B cell (primary cell): ENCODE data around the gene MAD1L1. TPM values are rescaled to one million over a fixed set of nuclear protein-coding genes. Genes with fewer than 3 reads are reported as not detected.

Experiments used
- ATAC-seq: fragments of 200-7000 bp; cut with Tn5 transposase; one replicate; pipeline ENCODE4 v1.10.0; 2021; ENCODE audit warnings: low read depth, mild to moderate bottlenecking, moderate number of reproducible peaks, moderate library complexity
- CTCF ChIA-PET: fragments of 350-600 bp; sonication (Branson Sonifier 250); formaldehyde crosslinking; loops from one replicate; lab custom pipeline; 2021; ENCODE audit warnings: antibody characterized with exemption, inconsistent platforms; lab: Charles Lee
- POLR2A ChIA-PET: fragments of 350-600 bp; sonication (Branson Sonifier 250); formaldehyde crosslinking; loops from one replicate; lab custom pipeline; 2021; ENCODE audit warnings: antibody characterized with exemption; lab: Charles Lee
- DNase-seq: peaks from one replicate; pipeline ENCODE4 v3.0.0; 2013
- H2AFZ ChIP-seq: 2 replicates; pipeline ENCODE4 v1.6.1; 2012; ENCODE audit warnings: mild to moderate bottlenecking, low read depth, low read length; ENCODE audit not compliant: insufficient read depth, poor library complexity, severe bottlenecking
- H3K27ac ChIP-seq, 2 donors: 1 replicate in 1 of 2; 2 replicates in 1 of 2; pipeline ENCODE4 v1.5.1; 2012 to 2013; ENCODE audit warnings: low read length in 2 of 2, mild to moderate bottlenecking in 2 of 2, moderate library complexity in 1 of 2
- H3K27me3 ChIP-seq, 4 experiments: fragments of 200-600 bp in 1 of 4; sonication (generic) in 1 of 4; replicated peaks in 1 of 4; 1 replicate in 2 of 4; 2 replicates in 2 of 4; pipeline versions ENCODE4 v1.6.1 to v1.7.0; 2013 to 2016; ENCODE audit warnings: low read length in 3 of 4, mild to moderate bottlenecking in 2 of 4, mixed read lengths in 1 of 4, moderate library complexity in 1 of 4; ENCODE audit not compliant: insufficient read depth in 4 of 4, control insufficient read depth in 3 of 4; ENCODE audit errors: control extremely low read depth in 1 of 4
- H3K36me3 ChIP-seq, 2 experiments: replicated peaks in 1 of 2; 1 replicate in 1 of 2; 2 replicates in 1 of 2; pipeline versions ENCODE4 v1.6.1 to v1.7.1; 2013; ENCODE audit warnings: low read length in 1 of 2; ENCODE audit not compliant: insufficient read depth in 2 of 2, control insufficient read depth in 1 of 2; ENCODE audit errors: control extremely low read depth in 1 of 2, extremely low read depth in 1 of 2
- H3K4me1 ChIP-seq, 2 donors: fragments of 200-600 bp in 1 of 2; sonication (generic) in 1 of 2; 1 replicate in 1 of 2; 2 replicates in 1 of 2; pipeline versions ENCODE4 v1.5.1 to v1.6.1; 2013 to 2017; ENCODE audit warnings: low read length in 2 of 2; ENCODE audit not compliant: control insufficient read depth in 2 of 2, insufficient read depth in 2 of 2
- H3K4me2 ChIP-seq: replicated peaks from 2 replicates; pipeline ENCODE3; 2012; ENCODE audit warnings: mild to moderate bottlenecking, low read depth, low read length; ENCODE audit not compliant: poor library complexity, severe bottlenecking
- H3K4me3 ChIP-seq, 5 experiments: fragments of 200-600 bp in 1 of 5; sonication (generic) in 1 of 5; 1 replicate in 3 of 5; 2 replicates in 2 of 5; pipeline versions ENCODE4 v1.5.1 to v1.7.0; 2011 to 2016; ENCODE audit warnings: low read length in 4 of 5, mild to moderate bottlenecking in 4 of 5, low read depth in 2 of 5, control low read depth in 1 of 5, moderate library complexity in 1 of 5; ENCODE audit not compliant: insufficient read depth in 1 of 5; ENCODE audit errors: control extremely low read depth in 1 of 5, extremely low read depth in 1 of 5
- H3K79me2 ChIP-seq: fragments of 200-600 bp; sonication (generic); one replicate; pipeline ENCODE4 v1.6.0; 2016; ENCODE audit warnings: low read length; ENCODE audit not compliant: control insufficient read depth, insufficient read depth
- H3K9ac ChIP-seq: fragments of 200-600 bp; sonication (generic); 2 replicates; pipeline ENCODE4 v1.6.1; 2017; ENCODE audit warnings: mild to moderate bottlenecking, low read length, moderate library complexity
- H3K9me3 ChIP-seq, 3 donors: one replicate each; pipeline versions ENCODE4 v1.6.1 to v1.7.1; 2013; ENCODE audit warnings: low read length in 2 of 3; ENCODE audit not compliant: control insufficient read depth in 2 of 3, insufficient read depth in 1 of 3; ENCODE audit errors: control extremely low read depth in 1 of 3
- H4K20me1 ChIP-seq: 2 replicates; pipeline ENCODE4 v1.6.0; 2012; ENCODE audit warnings: mild to moderate bottlenecking, low read length; ENCODE audit not compliant: insufficient read depth, control insufficient read depth, poor library complexity, severe bottlenecking
- H3K27ac Mint-ChIP-seq: one replicate; pipeline ENCODE4 v1.8.0; 2021; ENCODE audit warnings: mixed read lengths
- H3K27me3 Mint-ChIP-seq: one replicate; pipeline ENCODE4 v1.8.0; 2021; ENCODE audit warnings: mixed read lengths
- H3K4me1 Mint-ChIP-seq: one replicate; pipeline ENCODE4 v1.8.0; 2021; ENCODE audit warnings: mixed read lengths
- H3K4me3 Mint-ChIP-seq: one replicate; pipeline ENCODE4 v1.8.0; 2021; ENCODE audit warnings: mixed read lengths
- H3K9me3 Mint-ChIP-seq: one replicate; pipeline ENCODE4 v1.8.0; 2022; ENCODE audit warnings: mixed read lengths; ENCODE audit not compliant: insufficient read depth
- EZH2 ChIP-seq: IDR thresholded peaks from 2 replicates; pipeline ENCODE4 v1.6.1; 2012; ENCODE audit warnings: borderline replicate concordance, low read depth, mild to moderate bottlenecking, moderate library complexity, low read length; ENCODE audit not compliant: insufficient read depth, poor library complexity, severe bottlenecking
- WGBS: methylation state at CpG from one replicate; pipeline ENCODE4 v1.1.5; 2013; ENCODE audit warnings: missing lambda C conversion rate; ENCODE audit not compliant: insufficient coverage; 5-methylcytosine and 5-hydroxymethylcytosine counted together
- intact Hi-C: fragments of 100-400 bp; cut with micrococcal nuclease; formaldehyde crosslinking; loops from one replicate; pipeline ENCODE4 v1.10.0; 2022
- polyA plus RNA-seq: library from polyadenylated mRNA; depleted of rRNA; stranded (reverse); fragments of >200 nt; gene quantifications from 2 replicates; pipeline ENCODE4 v1.2.3, GENCODE V29; 2012
- total RNA-seq, 2 donors: library from RNA; stranded (reverse); fragments of 120-200 nt in 1 of 2; gene quantifications; 1 replicate in 1 of 2; 2 replicates in 1 of 2; pipeline versions ENCODE4 v1.2.3 to v1.2.4, GENCODE V29; 2013 to 2022
- TF ChIP-seq, protein P1 (sequence below): fragments of 200-600 bp; IDR thresholded peaks from one replicate; pipeline ENCODE4 v1.8.0; 2022; ENCODE audit warnings: antibody characterized with exemption, mild to moderate bottlenecking

MAD1L1 gene
- total and polyA plus RNA-seq, 2 donors (not counting 1 experiment from before 2014, with no cell fraction given) = 86.7 to 110 TPM

DNA sequence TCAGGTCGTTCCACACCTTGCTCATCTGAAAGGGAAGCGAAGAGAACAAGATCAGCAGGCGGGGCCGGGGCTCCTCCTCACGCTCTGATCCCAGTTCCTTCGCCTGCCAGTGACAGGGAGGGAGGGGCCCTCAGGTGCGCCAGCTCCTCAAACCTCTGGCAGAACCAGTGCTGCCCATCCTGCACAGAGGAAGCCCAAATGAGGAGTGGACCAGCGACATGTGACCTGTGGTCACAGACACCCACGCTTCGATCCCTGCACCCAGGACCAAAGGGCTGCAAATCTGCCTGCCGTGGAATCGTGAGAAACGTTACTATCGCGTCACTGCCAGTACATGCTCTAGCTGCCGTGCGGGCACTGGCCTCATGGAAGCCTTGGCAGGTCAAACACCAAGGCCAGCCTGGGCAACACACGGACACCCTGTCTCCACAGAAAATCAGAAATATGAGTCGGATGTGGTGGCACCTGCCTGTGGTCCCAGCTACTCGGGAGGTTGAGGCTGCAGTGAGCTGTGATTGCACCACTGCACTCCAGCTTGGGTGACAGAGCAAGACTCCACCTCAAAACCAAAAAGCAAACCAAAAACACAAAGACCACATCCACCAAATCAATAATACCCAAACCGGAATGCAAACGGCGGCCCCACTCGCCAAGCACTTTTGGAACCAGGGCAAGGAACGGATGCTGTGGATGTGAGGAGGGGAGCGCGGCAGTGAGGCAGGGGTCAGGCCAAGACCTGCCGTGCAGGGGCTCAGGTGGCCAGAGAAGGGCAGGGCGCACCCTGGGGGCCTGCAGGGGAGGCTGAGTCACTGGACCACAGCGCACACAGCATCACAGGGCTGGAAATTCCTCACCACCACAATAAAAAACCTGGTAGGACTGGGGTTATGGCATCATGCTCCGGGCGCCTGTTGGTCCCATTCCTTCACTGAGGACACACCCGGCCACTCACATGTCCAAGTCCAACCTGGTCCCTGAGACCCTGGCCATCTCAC is 22.7 kb upstream of the MAD1L1 start:
- DNase-seq (no peak), ATAC-seq (no peak)
- Histone ChIP-seq H3K9ac (no peak overlapping the region), H4K20me1 (peaks cover 31% of the 10 kb centered on the region), H2AFZ (no peak overlapping the region), H3K4me1 (peaks cover 9 to 32% of the 10 kb centered on the region in 2 donors), H3K9me3 (peaks cover 0 to 4% (median 0%) of the 10 kb centered on the region in 3 donors), H3K4me3 (no peak overlapping the region), H3K36me3 (peaks cover 0 to 59% of the 10 kb centered on the region in 2 experiments), H3K27me3 (no peaks in the 10 kb centered on the region), H3K27ac (no peak overlapping the region), H3K79me2 (peaks cover 31% of the 10 kb centered on the region), H3K4me2 (no peak overlapping the region)
- Mint-ChIP-seq H3K27me3 (no peaks in the 10 kb centered on the region), H3K27ac (peak overlapping the region; percentile 59), H3K4me1 (peaks cover 32% of the 10 kb centered on the region), H3K9me3 (no peaks in the 10 kb centered on the region), H3K4me3 (no peak overlapping the region)
- TF ChIP-seq EZH2 = no peak
- TF ChIP-seq, protein P1, sequence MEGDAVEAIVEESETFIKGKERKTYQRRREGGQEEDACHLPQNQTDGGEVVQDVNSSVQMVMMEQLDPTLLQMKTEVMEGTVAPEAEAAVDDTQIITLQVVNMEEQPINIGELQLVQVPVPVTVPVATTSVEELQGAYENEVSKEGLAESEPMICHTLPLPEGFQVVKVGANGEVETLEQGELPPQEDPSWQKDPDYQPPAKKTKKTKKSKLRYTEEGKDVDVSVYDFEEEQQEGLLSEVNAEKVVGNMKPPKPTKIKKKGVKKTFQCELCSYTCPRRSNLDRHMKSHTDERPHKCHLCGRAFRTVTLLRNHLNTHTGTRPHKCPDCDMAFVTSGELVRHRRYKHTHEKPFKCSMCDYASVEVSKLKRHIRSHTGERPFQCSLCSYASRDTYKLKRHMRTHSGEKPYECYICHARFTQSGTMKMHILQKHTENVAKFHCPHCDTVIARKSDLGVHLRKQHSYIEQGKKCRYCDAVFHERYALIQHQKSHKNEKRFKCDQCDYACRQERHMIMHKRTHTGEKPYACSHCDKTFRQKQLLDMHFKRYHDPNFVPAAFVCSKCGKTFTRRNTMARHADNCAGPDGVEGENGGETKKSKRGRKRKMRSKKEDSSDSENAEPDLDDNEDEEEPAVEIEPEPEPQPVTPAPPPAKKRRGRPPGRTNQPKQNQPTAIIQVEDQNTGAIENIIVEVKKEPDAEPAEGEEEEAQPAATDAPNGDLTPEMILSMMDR = no peak
- POLR2A ChIA-PET = interaction anchor here (0.8 kb wide), 1 partner anchor 19 kb away, joined by 4 read pairs; no protein-coding TSS in a partner anchor
- intact Hi-C loops = no loop called here
- WGBS = 84% methylated on average over 26 of the region's 33 CpGs
- CTCF ChIA-PET = no interaction called here
